Neural cell (in vitro differentiated cells): ENCODE results near the gene GTF3C2.

ENCODE experiments used
- CTCF ChIP-seq: fragments of 450-650 bp; IDR thresholded peaks from 2 replicates; pipeline ENCODE4 v1.5.1; 2014; ENCODE audit warnings: antibody characterized with exemption, mild to moderate bottlenecking, moderate library complexity; ENCODE audit not compliant: poor library complexity, severe bottlenecking
- EP300 ChIP-seq: fragments of 450-650 bp; conservative IDR thresholded peaks from 2 replicates; pipeline ENCODE4 v1.6.1; 2014; ENCODE audit warnings: antibody characterized with exemption, mild to moderate bottlenecking, moderate library complexity; ENCODE audit not compliant: poor library complexity, severe bottlenecking
- EZH2 ChIP-seq: fragments of 200-600, 300-800 bp; shearing (Covaris generic), sonication (generic); IDR thresholded peaks from 2 replicates; pipeline ENCODE4 v1.6.1; 2014; ENCODE audit warnings: antibody characterized with exemption, low read length, borderline replicate concordance, mild to moderate bottlenecking; ENCODE audit not compliant: insufficient read depth, poor library complexity, severe bottlenecking
- POLR2AphosphoS5 ChIP-seq: IDR thresholded peaks from 2 replicates; pipeline ENCODE4 v1.6.1; 2012

- no peak for TF ChIP-seq CTCF
- TF ChIP-seq EP300, result no peak
- no peak for TF ChIP-seq POLR2AphosphoS5
- TF ChIP-seq EZH2, result no peak
Observed at GRCh38 chr2:27307287-27307544, 49.3 kb downstream of the GTF3C2 start.
